ENCODE measurements around the gene PTH2. TPM values are rescaled to one million over a fixed set of nuclear protein-coding genes. Genes with fewer than 3 reads are reported as not detected.

The PTH2 gene
- total RNA-seq, 1 donor from 2014 or later: not detected

- Mint-ChIP-seq H3K9me3 (no peaks in the 10 kb centered on the region), H3K27ac (no peak overlapping the region), H3K4me3 (peak overlapping the region; percentile 19), H3K36me3 (ENCODE audit: low read depth) (no peaks in the 10 kb centered on the region), H3K27me3 (peaks cover 85% of the 10 kb centered on the region), H3K4me1 (peaks cover 43% of the 10 kb centered on the region)
- intact Hi-C loops (cut with micrococcal nuclease): no loop called here
- peak; percentile 81 for DNase-seq
These were observed 9.2 kb upstream of the PTH2 start for GRCh38 chr19:49432141-49433073.

GRCh38 chr19:49431330-49431749, 8.1 kb upstream of the PTH2 start:
- peak; percentile 82 for DNase-seq
- no peak overlapping the region for H3K27ac Mint-ChIP-seq
- no peaks in the 10 kb centered on the region for H3K36me3 Mint-ChIP-seq (ENCODE audit: low read depth)
- no peak overlapping the region for H3K4me3 Mint-ChIP-seq
- H3K9me3 Mint-ChIP-seq: no peaks in the 10 kb centered on the region
- H3K4me1 Mint-ChIP-seq: peaks cover 48% of the 10 kb centered on the region
- peaks cover 85% of the 10 kb centered on the region for H3K27me3 Mint-ChIP-seq
- intact Hi-C loops (cut with micrococcal nuclease): loop anchor here (2.0 kb wide), 1 partner anchor 39 kb away; no protein-coding TSS in a partner anchor

- peak; percentile 74 for DNase-seq
- Mint-ChIP-seq H3K9me3 (no peaks in the 10 kb centered on the region), H3K27ac (no peak overlapping the region), H3K27me3 (peaks cover 85% of the 10 kb centered on the region), H3K4me1 (peaks cover 46% of the 10 kb centered on the region), H3K36me3 (ENCODE audit: low read depth) (no peaks in the 10 kb centered on the region), H3K4me3 (no peak overlapping the region)
- intact Hi-C loops (cut with micrococcal nuclease): loop anchor here (2.0 kb wide), 1 partner anchor 38 kb away; no protein-coding TSS in a partner anchor
These were observed 7.6 kb upstream of the PTH2 start for GRCh38 chr19:49430678-49431329.

- DNase-seq: no peak
- Mint-ChIP-seq H3K4me3 (no peak overlapping the region), H3K9me3 (no peaks in the 10 kb centered on the region), H3K27ac (no peak overlapping the region), H3K27me3 (peaks cover 85% of the 10 kb centered on the region), H3K4me1 (peaks cover 47% of the 10 kb centered on the region), H3K36me3 (ENCODE audit: low read depth) (no peaks in the 10 kb centered on the region)
- intact Hi-C loops (cut with micrococcal nuclease): loop anchor here (2.0 kb wide), 1 partner anchor 37 kb away; no protein-coding TSS in a partner anchor
These were observed 7.0 kb upstream of the PTH2 start for GRCh38 chr19:49430172-49430677.

GRCh38 chr19:49428547-49429451, 5.6 kb upstream of the PTH2 start:
- H3K4me3 Mint-ChIP-seq: peak overlapping the region; percentile 58
- H3K36me3 Mint-ChIP-seq (ENCODE audit: low read depth): no peaks in the 10 kb centered on the region
- no peak overlapping the region for H3K27ac Mint-ChIP-seq
- H3K4me1 Mint-ChIP-seq: peaks cover 52% of the 10 kb centered on the region
- no peak for DNase-seq
- intact Hi-C loops (cut with micrococcal nuclease): no loop called here
- no peaks in the 10 kb centered on the region for H3K9me3 Mint-ChIP-seq
- peaks cover 84% of the 10 kb centered on the region for H3K27me3 Mint-ChIP-seq

- H3K4me3 Mint-ChIP-seq: peak overlapping the region; percentile 58
- intact Hi-C loops (cut with micrococcal nuclease): no loop called here
- no peak overlapping the region for H3K27ac Mint-ChIP-seq
- peaks cover 84% of the 10 kb centered on the region for H3K27me3 Mint-ChIP-seq
- DNase-seq: peak; percentile 79
- peaks cover 53% of the 10 kb centered on the region for H3K4me1 Mint-ChIP-seq
- no peaks in the 10 kb centered on the region for H3K36me3 Mint-ChIP-seq (ENCODE audit: low read depth)
- H3K9me3 Mint-ChIP-seq: no peaks in the 10 kb centered on the region
These were observed 4.8 kb upstream of the PTH2 start for GRCh38 chr19:49427855-49428546.

- Mint-ChIP-seq H3K27me3 (peaks cover 84% of the 10 kb centered on the region), H3K9me3 (no peaks in the 10 kb centered on the region), H3K36me3 (ENCODE audit: low read depth) (no peaks in the 10 kb centered on the region), H3K4me3 (no peak overlapping the region), H3K27ac (no peak overlapping the region), H3K4me1 (peaks cover 58% of the 10 kb centered on the region)
- no peak for DNase-seq
- intact Hi-C loops (cut with micrococcal nuclease): no loop called here
These were observed 4.1 kb upstream of the PTH2 start for GRCh38 chr19:49427339-49427738.

GRCh38 chr19:49425922-49426592, 2.8 kb upstream of the PTH2 start:
- Mint-ChIP-seq H3K9me3 (no peaks in the 10 kb centered on the region), H3K4me3 (no peak overlapping the region), H3K36me3 (ENCODE audit: low read depth) (no peaks in the 10 kb centered on the region), H3K4me1 (peaks cover 62% of the 10 kb centered on the region), H3K27ac (peak overlapping the region; percentile 21), H3K27me3 (peaks cover 88% of the 10 kb centered on the region)
- DNase-seq: peak; percentile 79
- intact Hi-C loops (cut with micrococcal nuclease): no loop called here

GRCh38 chr19:49425178-49425577, 1.9 kb upstream of the PTH2 start, which contains the start of gene GFY:
Gene GFY (plus strand): TSS chr19:49425388. CDS start chr19:49426431, 1,043 bp downstream.
- H3K4me1 Mint-ChIP-seq: peaks cover 63% of the 10 kb centered on the region
- peak within 1 kb of the TSS; percentile 21 for H3K27ac Mint-ChIP-seq
- intact Hi-C loops (cut with micrococcal nuclease): no loop called here
- H3K27me3 Mint-ChIP-seq: peaks cover 90% of the 10 kb centered on the region
- no peak within 1 kb of the TSS for H3K4me3 Mint-ChIP-seq
- no peak for DNase-seq
- no peaks in the 10 kb centered on the region for H3K9me3 Mint-ChIP-seq
- H3K36me3 Mint-ChIP-seq (ENCODE audit: low read depth): no peaks in the 10 kb centered on the region

- H3K27me3 Mint-ChIP-seq: peaks cover 90% of the 10 kb centered on the region
- no peaks in the 10 kb centered on the region for H3K36me3 Mint-ChIP-seq (ENCODE audit: low read depth)
- H3K27ac Mint-ChIP-seq: peak overlapping the region; percentile 17
- intact Hi-C loops (cut with micrococcal nuclease): loop anchor here (2.0 kb wide), 2 partner anchors 15 to 31 kb away; no protein-coding TSS in a partner anchor
- peaks cover 58% of the 10 kb centered on the region for H3K4me1 Mint-ChIP-seq
- H3K4me3 Mint-ChIP-seq: peak overlapping the region; percentile 51
- peak; percentile 76 for DNase-seq
- H3K9me3 Mint-ChIP-seq: no peaks in the 10 kb centered on the region
These were observed 703 bp upstream of the PTH2 start for GRCh38 chr19:49423985-49424303.

GRCh38 chr19:49422407-49423070, 702 bp downstream of the PTH2 start:
- Mint-ChIP-seq H3K9me3 (no peaks in the 10 kb centered on the region), H3K4me3 (peak overlapping the region; percentile 86), H3K4me1 (peaks cover 48% of the 10 kb centered on the region), H3K36me3 (ENCODE audit: low read depth) (no peaks in the 10 kb centered on the region), H3K27ac (peak overlapping the region; percentile 67), H3K27me3 (peaks cover 88% of the 10 kb centered on the region)
- DNase-seq: peak; percentile 93
- intact Hi-C loops (cut with micrococcal nuclease): loop anchor here (2.0 kb wide), 2 partner anchors 14 to 30 kb away; no protein-coding TSS in a partner anchor

- Mint-ChIP-seq H3K36me3 (ENCODE audit: low read depth) (no peaks in the 10 kb centered on the region), H3K9me3 (no peaks in the 10 kb centered on the region), H3K27me3 (peaks cover 85% of the 10 kb centered on the region), H3K4me1 (peaks cover 43% of the 10 kb centered on the region), H3K4me3 (peak overlapping the region; percentile 62), H3K27ac (no peak overlapping the region)
- intact Hi-C loops (cut with micrococcal nuclease): loop anchor here (2.0 kb wide), 3 partner anchors 13 to 29 kb away; no protein-coding TSS in a partner anchor
- DNase-seq: no peak
These were observed 1.4 kb downstream of the PTH2 start for GRCh38 chr19:49421878-49422202.

All from activated CD4-positive, alpha-beta T cell treated with anti-CD3 and anti-CD28 coated beads, Interleukin-2, amount 10 ng/mL, durations not matched to agents 24 days and 14 days (primary cell).